Activated T-cell treated with anti-CD3 and anti-CD28 coated beads for 4 hours (primary cell): ENCODE results near the gene ZNF407.

Experiments
- DNase-seq: peaks from one replicate; pipeline ENCODE4 v3.0.0-alpha.2; 2020

ZNF407 gene

GRCh38 chr18:74734013-74734444 is 136.4 kb downstream of the ZNF407 start:
- DNase-seq: no peak

- DNase-seq: no peak
Observed at GRCh38 chr18:74739926-74740325, 142.3 kb downstream of the ZNF407 start.

- DNase-seq: no peak
Observed at GRCh38 chr18:74742573-74743243, 145.0 kb downstream of the ZNF407 start.

- DNase-seq: no peak
Observed at GRCh38 chr18:74745633-74746403, 148.1 kb downstream of the ZNF407 start.

- DNase-seq: no peak
Observed at GRCh38 chr18:74748809-74749208, 151.1 kb downstream of the ZNF407 start.

GRCh38 chr18:74758995-74759394 is 161.3 kb downstream of the ZNF407 start:
- no peak for DNase-seq

- no peak for DNase-seq
Observed at GRCh38 chr18:74760026-74760425, 162.4 kb downstream of the ZNF407 start.

GRCh38 chr18:74760436-74760835 is 162.8 kb downstream of the ZNF407 start:
- DNase-seq: no peak

- no peak for DNase-seq
Observed at GRCh38 chr18:74766251-74766650, 168.6 kb downstream of the ZNF407 start.

GRCh38 chr18:74768096-74768495 is 170.4 kb downstream of the ZNF407 start:
- DNase-seq: no peak

- no peak for DNase-seq
Observed at GRCh38 chr18:74773171-74773624, 175.5 kb downstream of the ZNF407 start.

GRCh38 chr18:74774486-74774885 is 176.8 kb downstream of the ZNF407 start:
- DNase-seq: no peak

- DNase-seq: no peak
Observed at GRCh38 chr18:74775239-74775638, 177.6 kb downstream of the ZNF407 start.

- DNase-seq: no peak
Observed at GRCh38 chr18:74778191-74778847, 180.6 kb downstream of the ZNF407 start.

- no peak for DNase-seq
Observed at GRCh38 chr18:74784752-74785151, 187.1 kb downstream of the ZNF407 start.

- no peak for DNase-seq
Observed at GRCh38 chr18:74785632-74786031, 188.0 kb downstream of the ZNF407 start.

- DNase-seq: no peak
Observed at GRCh38 chr18:74788657-74789056, 191.0 kb downstream of the ZNF407 start.

GRCh38 chr18:74789078-74789477 is 191.4 kb downstream of the ZNF407 start:
- no peak for DNase-seq

GRCh38 chr18:74790451-74790850 is 192.8 kb downstream of the ZNF407 start:
- no peak for DNase-seq

- DNase-seq: no peak
Observed at GRCh38 chr18:74791501-74792194, 194.0 kb downstream of the ZNF407 start.

GRCh38 chr18:74793746-74794145 is 196.1 kb downstream of the ZNF407 start:
- no peak for DNase-seq

- DNase-seq: no peak
Observed at GRCh38 chr18:74795751-74796150, 198.1 kb downstream of the ZNF407 start.

- no peak for DNase-seq
Observed at GRCh38 chr18:74796211-74796610, 198.5 kb downstream of the ZNF407 start.
